ENCODE measurements around the gene SLC31A2.

The SLC31A2 gene

GRCh38 chr9:113151696-113152630 lies 1.2 kb downstream of the SLC31A2 start:
- DNase-seq, result peak; percentile 82

- no peak for DNase-seq
Measured at GRCh38 chr9:113152699-113153098, 1.9 kb downstream of the SLC31A2 start.

- DNase-seq, result no peak
Measured at GRCh38 chr9:113153599-113153998, 2.8 kb downstream of the SLC31A2 start.

GRCh38 chr9:113154471-113154870 lies 3.7 kb downstream of the SLC31A2 start:
- peak; percentile 72 for DNase-seq

GRCh38 chr9:113154946-113155345 lies 4.1 kb downstream of the SLC31A2 start:
- peak; percentile 56 for DNase-seq

GRCh38 chr9:113155911-113156588 lies 5.2 kb downstream of the SLC31A2 start:
- DNase-seq, result peak; percentile 64

- no peak for DNase-seq
Measured at GRCh38 chr9:113156880-113157279, 6.1 kb downstream of the SLC31A2 start.

- no peak for DNase-seq
Measured at GRCh38 chr9:113158446-113158845, 7.6 kb downstream of the SLC31A2 start.

- DNase-seq, result no peak
Measured at GRCh38 chr9:113160571-113160970, 9.8 kb downstream of the SLC31A2 start.

GRCh38 chr9:113163001-113163400 lies 12.2 kb downstream of the SLC31A2 start:
- DNase-seq, result no peak

GRCh38 chr9:113164536-113165300 lies 13.9 kb downstream of the SLC31A2 start:
- DNase-seq, result no peak

GRCh38 chr9:113166039-113166438 lies 15.2 kb downstream of the SLC31A2 start:
- DNase-seq, result no peak

GRCh38 chr9:113168809-113169208 lies 18.0 kb downstream of the SLC31A2 start:
- no peak for DNase-seq

- no peak for DNase-seq
Measured at GRCh38 chr9:113173341-113173740, 22.5 kb downstream of the SLC31A2 start.

GRCh38 chr9:113176803-113177202 lies 26.0 kb downstream of the SLC31A2 start:
- peak; percentile 78 for DNase-seq

- DNase-seq, result peak; percentile 71
Measured at GRCh38 chr9:113177251-113177650, 26.4 kb downstream of the SLC31A2 start.

- no peak for DNase-seq
Measured at GRCh38 chr9:113178087-113178486, 27.3 kb downstream of the SLC31A2 start.

GRCh38 chr9:113179839-113180238 lies 29.0 kb downstream of the SLC31A2 start:
- no peak for DNase-seq

GRCh38 chr9:113181165-113181564 lies 30.4 kb downstream of the SLC31A2 start:
- DNase-seq, result no peak

- no peak for DNase-seq
Measured at GRCh38 chr9:113183956-113184488, 33.2 kb downstream of the SLC31A2 start.

GRCh38 chr9:113184539-113184938 lies 33.7 kb downstream of the SLC31A2 start:
- peak; percentile 58 for DNase-seq

- DNase-seq, result no peak
Measured at GRCh38 chr9:113185271-113185670, 34.5 kb downstream of the SLC31A2 start.

Data from suppressor macrophage treated with lipopolysaccharide for 4 hours (primary cell).